HCT116 (cell line): Measurements from ENCODE around the gene SLC19A3. TPM values are rescaled to one million over a fixed set of nuclear protein-coding genes. Genes with fewer than 3 reads are reported as not detected.

Experiments used
- ATAC-seq: fragments of 200-7000 bp; cut with Tn5 transposase; 2 replicates; pipeline ENCODE4 v1.9.1; 2020; ENCODE audit warnings: mild to moderate bottlenecking, moderate library complexity
- BruUV-seq: library from RNA; stranded (reverse); fragments of 400-500 nt; replicated peaks from 2 replicates; lab custom pipeline; 2021; lab: Mats Ljungman, UMichigan
- CTCF ChIA-PET: fragments of 300-600 bp; sonication (Branson Sonifier 250); formaldehyde crosslinking; loops from one replicate; lab custom pipeline; 2021; ENCODE audit warnings: antibody characterized with exemption; lab: Charles Lee
- POLR2A ChIA-PET: fragments of 300-600, 350-600 bp; sonication (Branson Sonifier 250); formaldehyde crosslinking; loops from one replicate; lab custom pipeline; 2021; ENCODE audit warnings: antibody characterized with exemption; lab: Charles Lee
- RAD21 ChIA-PET, 2 experiments: fragments of 300-600 bp; sonication (Branson Sonifier 250); formaldehyde crosslinking; loops; one replicate each; lab custom pipeline; 2023; ENCODE audit warnings: low total read pairs in 2 of 2; ENCODE audit not compliant: uncharacterized antibody in 2 of 2, unreplicated experiment in 2 of 2, low non-redundant PET in 1 of 2; lab: Charles Lee
- DNase-seq: peaks from one replicate; pipeline ENCODE4 v3.0.0-alpha.2; 2010; ENCODE audit warnings: low read depth, low spot score
- H2AFZ ChIP-seq: fragments of 200-600 bp; shearing (Covaris generic), sonication (generic); 2 replicates; pipeline ENCODE4 v1.6.1; 2017; ENCODE audit warnings: low read depth, mixed run types, mixed read lengths, antibody characterized with exemption, low read length; ENCODE audit not compliant: poor library complexity, severe bottlenecking
- H3K27ac ChIP-seq: 2 replicates; pipeline ENCODE4 v1.5.1; 2012; ENCODE audit warnings: low read depth, low read length
- H3K27me3 ChIP-seq: fragments of 200-600 bp; sonication (generic); 2 replicates; pipeline ENCODE4 v1.6.1; 2016; ENCODE audit warnings: mixed run types, low read length, mixed read lengths; ENCODE audit not compliant: insufficient read depth
- H3K36me3 ChIP-seq, 2 experiments: fragments of 200-500 bp in 1 of 2; fragments of 200-600 bp in 1 of 2; sonication (Bioruptor generic) in 1 of 2; sonication (generic) in 1 of 2; 2 replicates each; pipeline versions ENCODE4 v1.5.1 to v1.6.1; 2014 to 2016; ENCODE audit warnings: low read length in 2 of 2, inconsistent platforms in 1 of 2, mixed read lengths in 1 of 2, mixed run types in 1 of 2; ENCODE audit not compliant: insufficient read depth in 2 of 2, control insufficient read depth in 1 of 2
- H3K4me1 ChIP-seq, 2 experiments: fragments of 200-600 bp in 1 of 2; sonication (generic) in 1 of 2; 2 replicates each; pipeline versions ENCODE4 v1.5.1 to v1.6.1; 2012 to 2017; ENCODE audit warnings: low read length in 2 of 2, inconsistent platforms in 1 of 2, mild to moderate bottlenecking in 1 of 2, mixed read lengths in 1 of 2, mixed run types in 1 of 2, moderate library complexity in 1 of 2; ENCODE audit not compliant: insufficient read depth in 2 of 2, control insufficient read depth in 1 of 2
- H3K4me2 ChIP-seq: fragments of 200-600 bp; sonication (generic); 2 replicates; pipeline ENCODE4 v1.6.1; 2017; ENCODE audit warnings: mixed run types, low read length, mixed read lengths
- H3K4me3 ChIP-seq, 2 experiments: fragments of 200-600 bp in 1 of 2; sonication (generic) in 1 of 2; replicated peaks in 1 of 2; 2 replicates each; pipeline ENCODE4 v1.5.1; 2011 to 2016; ENCODE audit warnings: low read length in 2 of 2, control low read depth in 1 of 2, low read depth in 1 of 2, mild to moderate bottlenecking in 1 of 2, mixed read lengths in 1 of 2, mixed run types in 1 of 2
- H3K79me2 ChIP-seq: fragments of 200-600 bp; sonication (generic); 2 replicates; pipeline ENCODE4 v1.6.1; 2017; ENCODE audit warnings: mild to moderate bottlenecking, mixed run types, low read length, moderate library complexity, mixed read lengths; ENCODE audit not compliant: insufficient read depth
- H3K9ac ChIP-seq: fragments of 200-600 bp; sonication (generic); 2 replicates; pipeline ENCODE4 v1.6.1; 2016; ENCODE audit warnings: low read length, mixed read lengths
- H3K9me2 ChIP-seq: fragments of 200-600 bp; sonication (generic), shearing (Covaris generic); 2 replicates; pipeline ENCODE4 v1.6.1; 2017; ENCODE audit warnings: mixed run types, mild to moderate bottlenecking, moderate library complexity; ENCODE audit not compliant: insufficient read depth
- H3K9me3 ChIP-seq, 2 experiments: fragments of 200-500 bp in 1 of 2; fragments of 200-600 bp in 1 of 2; sonication (Bioruptor generic) in 1 of 2; sonication (generic) in 1 of 2; 2 replicates each; pipeline ENCODE4 v1.6.1; 2014 to 2017; ENCODE audit warnings: low read length in 2 of 2, mixed read lengths in 2 of 2, inconsistent platforms in 1 of 2, low read depth in 1 of 2, mild to moderate bottlenecking in 1 of 2, mixed run types in 1 of 2, moderate library complexity in 1 of 2; ENCODE audit not compliant: control insufficient read depth in 1 of 2, insufficient read depth in 1 of 2
- H4K20me1 ChIP-seq: fragments of 200-600 bp; sonication (generic), shearing (Covaris generic); 2 replicates; pipeline ENCODE4 v1.6.1; 2017; ENCODE audit warnings: mixed run types, mild to moderate bottlenecking, moderate library complexity; ENCODE audit not compliant: insufficient read depth
- EGR1 ChIP-seq: IDR thresholded peaks from 2 replicates; pipeline ENCODE4 v1.6.1; 2012; ENCODE audit warnings: low read depth
- ELF1 ChIP-seq: IDR thresholded peaks from 2 replicates; pipeline ENCODE4 v1.6.1; 2012; ENCODE audit warnings: low read depth, borderline replicate concordance
- EZH2 ChIP-seq: fragments of 200-600 bp; sonication (generic); IDR thresholded peaks from 2 replicates; pipeline ENCODE4 v1.6.1; 2017; ENCODE audit warnings: antibody characterized with exemption, mixed run types
- EZH2phosphoT487 ChIP-seq: fragments of 200-600 bp; IDR thresholded peaks from 2 replicates; pipeline ENCODE4 v1.6.1; 2018; ENCODE audit warnings: antibody characterized with exemption, borderline replicate concordance
- JUND ChIP-seq: IDR thresholded peaks from 2 replicates; pipeline ENCODE4 v1.6.1; 2012
- POLR2A ChIP-seq: IDR thresholded peaks from 2 replicates; pipeline ENCODE4 v1.7.0; 2011; ENCODE audit warnings: borderline replicate concordance; ENCODE audit not compliant: insufficient read depth, insufficient read length; ENCODE audit errors: extremely low read depth
- RAD21 ChIP-seq: IDR thresholded peaks from 2 replicates; pipeline ENCODE4 v1.6.1; 2012; ENCODE audit warnings: low read depth, mild to moderate bottlenecking
- SIN3A ChIP-seq: IDR thresholded peaks from 2 replicates; pipeline ENCODE4 v1.6.1; 2012; ENCODE audit warnings: low read depth
- SP1 ChIP-seq: IDR thresholded peaks from 2 replicates; pipeline ENCODE4 v1.6.1; 2012; ENCODE audit warnings: low read depth
- SRF ChIP-seq: IDR thresholded peaks from 2 replicates; pipeline ENCODE4 v1.6.1; 2012; ENCODE audit warnings: low read depth
- TCF7L2 ChIP-seq: IDR thresholded peaks from 2 replicates; pipeline ENCODE4 v1.7.0; 2011; ENCODE audit warnings: borderline replicate concordance, inconsistent platforms; ENCODE audit not compliant: insufficient read depth, insufficient read length; ENCODE audit errors: extremely low read depth
- YY1 ChIP-seq: IDR thresholded peaks from 2 replicates; pipeline ENCODE4 v1.6.1; 2011; ENCODE audit warnings: low read length, low read depth, moderate library complexity, mild to moderate bottlenecking; ENCODE audit not compliant: insufficient replicate concordance; ENCODE audit errors: extremely low read depth
- ZFX ChIP-seq: fragments of 450-650 bp; IDR thresholded peaks from 2 replicates; pipeline ENCODE4 v1.6.1; 2017
- ZNF274 ChIP-seq: fragments of 200-500 bp; sonication (Bioruptor generic); IDR thresholded peaks from 2 replicates; pipeline ENCODE4 v1.6.1; 2014; ENCODE audit warnings: mild to moderate bottlenecking, low read depth, low read length, inconsistent platforms
- intact Hi-C: fragments of 100-400 bp; cut with micrococcal nuclease; formaldehyde crosslinking; loops from 2 replicates; pipeline ENCODE4 v1.10.0; 2022
- total RNA-seq: library from RNA; stranded (reverse); gene quantifications from one replicate; pipeline ENCODE4 v1.2.1, GENCODE V29; 2021; ENCODE audit not compliant: unreplicated experiment
- TF ChIP-seq, protein P1 (sequence below): IDR thresholded peaks from 2 replicates; pipeline ENCODE4 v1.6.1; 2012
- TF ChIP-seq, protein P2 (sequence below), 3 experiments: fragments of 200-600 bp in 1 of 3; sonication (generic) in 1 of 3; IDR thresholded peaks in 2 of 3; conservative IDR thresholded peaks in 1 of 3; 2 replicates each; pipeline ENCODE4 v1.5.1; 2012 to 2017; ENCODE audit warnings: low read depth in 2 of 3, low read length in 2 of 3, antibody characterized with exemption in 1 of 3, borderline replicate concordance in 1 of 3, control low read depth in 1 of 3, mild to moderate bottlenecking in 1 of 3, mixed read lengths in 1 of 3, mixed run types in 1 of 3, moderate library complexity in 1 of 3; ENCODE audit not compliant: insufficient read depth in 1 of 3
- TF ChIP-seq, protein P3 (sequence below): IDR thresholded peaks from 2 replicates; pipeline ENCODE4 v1.6.1; 2012; ENCODE audit warnings: low read depth
- TF ChIP-seq, protein P4 (sequence below): IDR thresholded peaks from 2 replicates; pipeline ENCODE4 v1.6.1; 2012
- TF ChIP-seq, protein P5 (sequence below): IDR thresholded peaks from 2 replicates; pipeline ENCODE4 v1.6.1; 2011; ENCODE audit warnings: mild to moderate bottlenecking, low read length, moderate library complexity; ENCODE audit not compliant: insufficient replicate concordance; ENCODE audit errors: extremely low read depth

The SLC19A3 gene
- total RNA-seq, 1 experiment from 2014 or later = not detected

DNA sequence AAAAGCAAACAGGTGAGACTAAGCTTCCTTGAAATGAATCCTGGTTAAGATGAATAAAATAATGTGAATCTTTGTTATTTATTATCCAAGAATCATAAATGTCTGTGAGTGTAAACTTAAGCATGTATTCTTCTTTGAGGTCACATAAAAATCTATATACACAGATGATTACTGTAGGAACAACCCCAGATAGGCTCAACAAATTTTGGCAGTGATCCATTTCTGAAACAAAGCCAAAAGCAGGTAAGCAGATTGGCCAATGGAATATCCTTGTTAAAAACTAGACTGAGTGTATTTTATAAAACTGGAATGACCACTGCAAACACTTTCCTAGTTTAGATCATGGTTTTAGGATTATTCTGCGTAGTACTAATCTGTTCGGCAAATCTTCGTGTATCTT lies 39.9 kb downstream of the SLC19A3 start:
- ATAC-seq (no peak), DNase-seq (no peak)
- CTCF ChIA-PET = no interaction called here
- Histone ChIP-seq H3K4me3 (no peak overlapping the region), H3K36me3 (no peaks in the 10 kb centered on the region), H3K4me1 (no peaks in the 10 kb centered on the region), H3K9me3 (no peaks in the 10 kb centered on the region), H4K20me1 (no peaks in the 10 kb centered on the region), H3K27me3 (no peaks in the 10 kb centered on the region), H3K9me2 (no peaks in the 10 kb centered on the region), H3K4me2 (no peak overlapping the region), H2AFZ (no peak overlapping the region), H3K9ac (no peak overlapping the region), H3K79me2 (no peaks in the 10 kb centered on the region), H3K27ac (no peak overlapping the region)
- BruUV-seq = no TSS peak
- POLR2A ChIA-PET = no interaction called here
- RAD21 ChIA-PET = no interaction called here
- TF ChIP-seq POLR2A (no peak), SP1 (no peak), SRF (no peak), SIN3A (no peak), RAD21 (no peak), EZH2 (no peak), JUND (no peak), TCF7L2 (no peak), ELF1 (no peak), YY1 (no peak), ZFX (no peak), ZNF274 (no peak), EZH2phosphoT487 (no peak), EGR1 (no peak)
- TF ChIP-seq, protein P1, sequence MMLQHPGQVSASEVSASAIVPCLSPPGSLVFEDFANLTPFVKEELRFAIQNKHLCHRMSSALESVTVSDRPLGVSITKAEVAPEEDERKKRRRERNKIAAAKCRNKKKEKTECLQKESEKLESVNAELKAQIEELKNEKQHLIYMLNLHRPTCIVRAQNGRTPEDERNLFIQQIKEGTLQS = no peak
- TF ChIP-seq, protein P2, sequence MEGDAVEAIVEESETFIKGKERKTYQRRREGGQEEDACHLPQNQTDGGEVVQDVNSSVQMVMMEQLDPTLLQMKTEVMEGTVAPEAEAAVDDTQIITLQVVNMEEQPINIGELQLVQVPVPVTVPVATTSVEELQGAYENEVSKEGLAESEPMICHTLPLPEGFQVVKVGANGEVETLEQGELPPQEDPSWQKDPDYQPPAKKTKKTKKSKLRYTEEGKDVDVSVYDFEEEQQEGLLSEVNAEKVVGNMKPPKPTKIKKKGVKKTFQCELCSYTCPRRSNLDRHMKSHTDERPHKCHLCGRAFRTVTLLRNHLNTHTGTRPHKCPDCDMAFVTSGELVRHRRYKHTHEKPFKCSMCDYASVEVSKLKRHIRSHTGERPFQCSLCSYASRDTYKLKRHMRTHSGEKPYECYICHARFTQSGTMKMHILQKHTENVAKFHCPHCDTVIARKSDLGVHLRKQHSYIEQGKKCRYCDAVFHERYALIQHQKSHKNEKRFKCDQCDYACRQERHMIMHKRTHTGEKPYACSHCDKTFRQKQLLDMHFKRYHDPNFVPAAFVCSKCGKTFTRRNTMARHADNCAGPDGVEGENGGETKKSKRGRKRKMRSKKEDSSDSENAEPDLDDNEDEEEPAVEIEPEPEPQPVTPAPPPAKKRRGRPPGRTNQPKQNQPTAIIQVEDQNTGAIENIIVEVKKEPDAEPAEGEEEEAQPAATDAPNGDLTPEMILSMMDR (IDR thresholded peaks at IDR 0.05 in 2 of 3, conservative IDR thresholded peaks at IDR 0.05 in 1 of 3; ENCODE audit: borderline replicate concordance in 1 of 3, insufficient read depth in 1 of 3, low read depth in 2 of 3, low read length in 2 of 3) = no peak
- TF ChIP-seq, protein P3, sequence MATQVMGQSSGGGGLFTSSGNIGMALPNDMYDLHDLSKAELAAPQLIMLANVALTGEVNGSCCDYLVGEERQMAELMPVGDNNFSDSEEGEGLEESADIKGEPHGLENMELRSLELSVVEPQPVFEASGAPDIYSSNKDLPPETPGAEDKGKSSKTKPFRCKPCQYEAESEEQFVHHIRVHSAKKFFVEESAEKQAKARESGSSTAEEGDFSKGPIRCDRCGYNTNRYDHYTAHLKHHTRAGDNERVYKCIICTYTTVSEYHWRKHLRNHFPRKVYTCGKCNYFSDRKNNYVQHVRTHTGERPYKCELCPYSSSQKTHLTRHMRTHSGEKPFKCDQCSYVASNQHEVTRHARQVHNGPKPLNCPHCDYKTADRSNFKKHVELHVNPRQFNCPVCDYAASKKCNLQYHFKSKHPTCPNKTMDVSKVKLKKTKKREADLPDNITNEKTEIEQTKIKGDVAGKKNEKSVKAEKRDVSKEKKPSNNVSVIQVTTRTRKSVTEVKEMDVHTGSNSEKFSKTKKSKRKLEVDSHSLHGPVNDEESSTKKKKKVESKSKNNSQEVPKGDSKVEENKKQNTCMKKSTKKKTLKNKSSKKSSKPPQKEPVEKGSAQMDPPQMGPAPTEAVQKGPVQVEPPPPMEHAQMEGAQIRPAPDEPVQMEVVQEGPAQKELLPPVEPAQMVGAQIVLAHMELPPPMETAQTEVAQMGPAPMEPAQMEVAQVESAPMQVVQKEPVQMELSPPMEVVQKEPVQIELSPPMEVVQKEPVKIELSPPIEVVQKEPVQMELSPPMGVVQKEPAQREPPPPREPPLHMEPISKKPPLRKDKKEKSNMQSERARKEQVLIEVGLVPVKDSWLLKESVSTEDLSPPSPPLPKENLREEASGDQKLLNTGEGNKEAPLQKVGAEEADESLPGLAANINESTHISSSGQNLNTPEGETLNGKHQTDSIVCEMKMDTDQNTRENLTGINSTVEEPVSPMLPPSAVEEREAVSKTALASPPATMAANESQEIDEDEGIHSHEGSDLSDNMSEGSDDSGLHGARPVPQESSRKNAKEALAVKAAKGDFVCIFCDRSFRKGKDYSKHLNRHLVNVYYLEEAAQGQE = no peak
- TF ChIP-seq, protein P4, sequence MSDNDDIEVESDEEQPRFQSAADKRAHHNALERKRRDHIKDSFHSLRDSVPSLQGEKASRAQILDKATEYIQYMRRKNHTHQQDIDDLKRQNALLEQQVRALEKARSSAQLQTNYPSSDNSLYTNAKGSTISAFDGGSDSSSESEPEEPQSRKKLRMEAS = no peak
- TF ChIP-seq, protein P5, sequence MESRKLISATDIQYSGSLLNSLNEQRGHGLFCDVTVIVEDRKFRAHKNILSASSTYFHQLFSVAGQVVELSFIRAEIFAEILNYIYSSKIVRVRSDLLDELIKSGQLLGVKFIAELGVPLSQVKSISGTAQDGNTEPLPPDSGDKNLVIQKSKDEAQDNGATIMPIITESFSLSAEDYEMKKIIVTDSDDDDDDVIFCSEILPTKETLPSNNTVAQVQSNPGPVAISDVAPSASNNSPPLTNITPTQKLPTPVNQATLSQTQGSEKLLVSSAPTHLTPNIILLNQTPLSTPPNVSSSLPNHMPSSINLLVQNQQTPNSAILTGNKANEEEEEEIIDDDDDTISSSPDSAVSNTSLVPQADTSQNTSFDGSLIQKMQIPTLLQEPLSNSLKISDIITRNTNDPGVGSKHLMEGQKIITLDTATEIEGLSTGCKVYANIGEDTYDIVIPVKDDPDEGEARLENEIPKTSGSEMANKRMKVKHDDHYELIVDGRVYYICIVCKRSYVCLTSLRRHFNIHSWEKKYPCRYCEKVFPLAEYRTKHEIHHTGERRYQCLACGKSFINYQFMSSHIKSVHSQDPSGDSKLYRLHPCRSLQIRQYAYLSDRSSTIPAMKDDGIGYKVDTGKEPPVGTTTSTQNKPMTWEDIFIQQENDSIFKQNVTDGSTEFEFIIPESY = no peak
- intact Hi-C loops = no loop called here
